GM19238 (cell line): ENCODE results near the gene FAU.
A peak's percentile ranks its signal among the peaks of the same experiment; 100 is the strongest.
"Not testable (repeated sequence)": the region's sequence is repeated elsewhere in the genome, so short reads cannot be mapped to it uniquely, and the experiment has no call there.

Source experiments
- DNase-seq: peaks from one replicate; pipeline ENCODE4 v3.0.0; 2011; ENCODE audit warnings: low spot score; ENCODE audit not compliant: insufficient read length

Gene FAU

GRCh38 chr11:65121447-65121864 is 478 bp downstream of the FAU start:
- DNase-seq, result no peak

GRCh38 chr11:65120831-65121230 is 1.1 kb downstream of the FAU start:
- DNase-seq, result no peak

GRCh38 chr11:65119670-65119995 is 2.3 kb downstream of the FAU start:
- DNase-seq, result no peak

- DNase-seq, result not testable (repeated sequence)
These were observed 2.9 kb downstream of the FAU start for GRCh38 chr11:65118891-65119669.

- DNase-seq, result no peak
These were observed 3.7 kb downstream of the FAU start for GRCh38 chr11:65118097-65118837.

- DNase-seq, result peak; percentile 82
These were observed 4.5 kb downstream of the FAU start, which contains the start of gene ZNHIT2 for GRCh38 chr11:65117206-65118096. Gene ZNHIT2 (minus strand): TSS chr11:65117701. CDS start chr11:65117653, 48 bp downstream.

GRCh38 chr11:65116370-65117205 is 5.3 kb downstream of the FAU start:
- no peak for DNase-seq

GRCh38 chr11:65115361-65116082 is 6.4 kb downstream of the FAU start:
- no peak for DNase-seq

GRCh38 chr11:65114538-65115171 is 7.3 kb downstream of the FAU start:
- no peak for DNase-seq

GRCh38 chr11:65113839-65114238 is 8.1 kb downstream of the FAU start:
- DNase-seq, result no peak

- DNase-seq, result no peak
These were observed 8.6 kb downstream of the FAU start for GRCh38 chr11:65113361-65113756.

- peak; percentile 72 for DNase-seq
These were observed 9.2 kb downstream of the FAU start for GRCh38 chr11:65112546-65113360.

GRCh38 chr11:65111744-65112545 is 10.0 kb downstream of the FAU start, which contains the start of gene TM7SF2:
Gene TM7SF2 (plus strand): TSS chr11:65111872. CDS start chr11:65112016, 144 bp downstream.
- peak; percentile 98 for DNase-seq

- DNase-seq, result no peak
These were observed 10.7 kb downstream of the FAU start for GRCh38 chr11:65111159-65111743.

GRCh38 chr11:65110354-65110861 is 11.5 kb downstream of the FAU start:
- peak; percentile 89 for DNase-seq

- DNase-seq, result no peak
These were observed 12.4 kb downstream of the FAU start for GRCh38 chr11:65109231-65110198.
